Uterus (tissue), 2 donors: ENCODE results near the gene TPI1.

Source experiments
- CTCF ChIP-seq, 4 experiments: fragments of 200-600 bp in 2 of 4; fragments of 450-650 bp in 2 of 4; sonication (generic) in 2 of 4; IDR thresholded peaks; one replicate each; pipeline ENCODE4 v1.5.1; 2016 to 2019; ENCODE audit warnings: antibody characterized with exemption in 4 of 4, mild to moderate bottlenecking in 2 of 4, moderate library complexity in 1 of 4
- POLR2A ChIP-seq, 2 donors: fragments of 450-650 bp; IDR thresholded peaks; one replicate each; pipeline ENCODE4 v1.6.1; 2016; ENCODE audit warnings: antibody characterized with exemption in 2 of 2, mild to moderate bottlenecking in 1 of 2, moderate library complexity in 1 of 2

DNA sequence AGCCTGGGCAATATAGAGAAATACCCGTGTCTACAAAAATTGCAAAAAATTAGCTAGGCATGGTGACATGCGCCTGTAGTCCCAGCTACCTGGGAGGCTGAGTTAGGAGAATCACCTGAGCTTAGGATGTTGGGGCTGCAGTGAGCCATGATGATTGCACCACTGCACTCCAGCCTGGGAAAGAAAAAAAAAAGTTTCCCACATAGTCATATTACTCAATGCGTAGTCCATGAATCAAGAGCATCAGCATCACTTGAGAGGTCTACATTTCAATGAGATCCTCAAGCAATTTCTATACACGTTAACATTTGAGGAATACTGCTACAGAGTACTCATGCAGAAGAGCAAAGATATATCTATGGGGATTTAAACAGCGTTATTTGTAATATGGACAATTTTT is 32.1 kb downstream of the TPI1 start:
- TF ChIP-seq CTCF (IDR thresholded peaks at IDR 0.05) = no peak
- TF ChIP-seq POLR2A (IDR thresholded peaks at IDR 0.05) = no peak
